Measurements from ENCODE around the gene DALRD3. TPM values are rescaled to one million over a fixed set of nuclear protein-coding genes. Genes with fewer than 3 reads are reported as not detected.
A peak's percentile ranks its signal among the peaks of the same experiment; 100 is the strongest.

DALRD3 gene
- total RNA-seq, 1 experiment from 2014 or later, result 42.9 TPM

DNA sequence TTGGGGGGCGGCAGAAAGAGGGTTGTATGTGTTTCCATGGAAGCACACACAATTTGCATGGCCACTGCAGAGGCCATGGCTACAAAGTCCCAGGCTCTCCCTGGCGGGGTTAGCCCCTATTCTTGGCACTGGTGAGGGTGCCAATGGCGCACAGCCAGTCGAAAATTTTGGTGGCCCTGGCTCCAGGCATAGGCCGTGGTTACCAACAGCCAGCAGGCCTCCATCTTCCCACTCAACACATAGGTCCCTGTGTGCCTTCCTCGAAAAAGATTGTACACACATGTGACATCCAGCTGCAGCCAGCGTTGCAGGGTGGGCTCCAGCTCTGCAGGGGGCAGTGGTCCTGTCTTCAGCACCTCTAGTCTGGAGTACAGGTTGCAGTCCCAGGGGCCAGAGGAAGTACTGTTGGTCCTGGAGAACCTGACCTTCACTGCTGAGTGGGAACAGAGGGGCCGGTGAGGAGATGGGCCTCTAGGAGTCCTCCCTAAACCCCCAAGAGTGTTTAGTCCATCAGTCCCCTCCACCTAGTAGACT lies 21.2 kb downstream of the DALRD3 start:
- no peaks in the 10 kb centered on the region; a peak in 1 of 4 replicates for H3K4me1 ChIP-seq (ENCODE audit: control insufficient read depth in 1 of 2, insufficient read depth in 2 of 2, low read length in 2 of 2)
- no peaks in the 10 kb centered on the region for H4K20me1 ChIP-seq (ENCODE audit: insufficient read depth)
- intact Hi-C loops (cut with micrococcal nuclease), result no loop called here
- RAD21 ChIA-PET (ENCODE audit: low non-redundant PET in 1 of 2, low total read pairs in 2 of 2, uncharacterized antibody in 2 of 2, unreplicated experiment in 2 of 2), result no interaction called here
- H3K4me3 ChIP-seq (replicated peaks in 1 of 2; ENCODE audit: low read depth in 1 of 2, low read length in 2 of 2), result no peak overlapping the region
- peak; percentile 20; the same call in 1 of the 2 replicates for ATAC-seq
- H3K9me3 ChIP-seq (ENCODE audit: control insufficient read depth in 1 of 2, insufficient read depth in 1 of 2, low read depth in 1 of 2, low read length in 2 of 2), result no peaks in the 10 kb centered on the region
- H3K79me2 ChIP-seq (ENCODE audit: insufficient read depth, low read length), result peaks cover 23% of the 10 kb centered on the region
- BruUV-seq (replicated peaks), result no TSS peak
- no peak overlapping the region for H3K9ac ChIP-seq (ENCODE audit: low read length)
- H3K9me2 ChIP-seq (ENCODE audit: insufficient read depth), result no peaks in the 10 kb centered on the region
- POLR2A ChIA-PET, result no interaction called here
- no peaks in the 10 kb centered on the region for H3K27me3 ChIP-seq (ENCODE audit: insufficient read depth, low read length)
- no peak overlapping the region for H3K4me2 ChIP-seq (ENCODE audit: low read length)
- H3K36me3 ChIP-seq (ENCODE audit: control insufficient read depth in 1 of 2, insufficient read depth in 2 of 2, low read length in 2 of 2), result peaks cover 3 to 6% of the 10 kb centered on the region in 2 experiments; a peak in 2 of 4 replicates
- H3K27ac ChIP-seq (ENCODE audit: low read depth, low read length), result no peak overlapping the region
- no peak for TF ChIP-seq SIN3A (IDR thresholded peaks at IDR 0.05; ENCODE audit: low read depth)
- no peak for TF ChIP-seq ELF1 (IDR thresholded peaks at IDR 0.05; ENCODE audit: borderline replicate concordance, low read depth)
- TF ChIP-seq SP1 (IDR thresholded peaks at IDR 0.05; ENCODE audit: low read depth), result no peak
- no peak for TF ChIP-seq JUND (IDR thresholded peaks at IDR 0.05)
- no peak for TF ChIP-seq POLR2A (IDR thresholded peaks at IDR 0.05; ENCODE audit: borderline replicate concordance, extremely low read depth, insufficient read depth, insufficient read length)
- TF ChIP-seq, protein P1, sequence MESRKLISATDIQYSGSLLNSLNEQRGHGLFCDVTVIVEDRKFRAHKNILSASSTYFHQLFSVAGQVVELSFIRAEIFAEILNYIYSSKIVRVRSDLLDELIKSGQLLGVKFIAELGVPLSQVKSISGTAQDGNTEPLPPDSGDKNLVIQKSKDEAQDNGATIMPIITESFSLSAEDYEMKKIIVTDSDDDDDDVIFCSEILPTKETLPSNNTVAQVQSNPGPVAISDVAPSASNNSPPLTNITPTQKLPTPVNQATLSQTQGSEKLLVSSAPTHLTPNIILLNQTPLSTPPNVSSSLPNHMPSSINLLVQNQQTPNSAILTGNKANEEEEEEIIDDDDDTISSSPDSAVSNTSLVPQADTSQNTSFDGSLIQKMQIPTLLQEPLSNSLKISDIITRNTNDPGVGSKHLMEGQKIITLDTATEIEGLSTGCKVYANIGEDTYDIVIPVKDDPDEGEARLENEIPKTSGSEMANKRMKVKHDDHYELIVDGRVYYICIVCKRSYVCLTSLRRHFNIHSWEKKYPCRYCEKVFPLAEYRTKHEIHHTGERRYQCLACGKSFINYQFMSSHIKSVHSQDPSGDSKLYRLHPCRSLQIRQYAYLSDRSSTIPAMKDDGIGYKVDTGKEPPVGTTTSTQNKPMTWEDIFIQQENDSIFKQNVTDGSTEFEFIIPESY (IDR thresholded peaks at IDR 0.05; ENCODE audit: extremely low read depth, insufficient replicate concordance, low read length), result no peak
- TF ChIP-seq, protein P2, sequence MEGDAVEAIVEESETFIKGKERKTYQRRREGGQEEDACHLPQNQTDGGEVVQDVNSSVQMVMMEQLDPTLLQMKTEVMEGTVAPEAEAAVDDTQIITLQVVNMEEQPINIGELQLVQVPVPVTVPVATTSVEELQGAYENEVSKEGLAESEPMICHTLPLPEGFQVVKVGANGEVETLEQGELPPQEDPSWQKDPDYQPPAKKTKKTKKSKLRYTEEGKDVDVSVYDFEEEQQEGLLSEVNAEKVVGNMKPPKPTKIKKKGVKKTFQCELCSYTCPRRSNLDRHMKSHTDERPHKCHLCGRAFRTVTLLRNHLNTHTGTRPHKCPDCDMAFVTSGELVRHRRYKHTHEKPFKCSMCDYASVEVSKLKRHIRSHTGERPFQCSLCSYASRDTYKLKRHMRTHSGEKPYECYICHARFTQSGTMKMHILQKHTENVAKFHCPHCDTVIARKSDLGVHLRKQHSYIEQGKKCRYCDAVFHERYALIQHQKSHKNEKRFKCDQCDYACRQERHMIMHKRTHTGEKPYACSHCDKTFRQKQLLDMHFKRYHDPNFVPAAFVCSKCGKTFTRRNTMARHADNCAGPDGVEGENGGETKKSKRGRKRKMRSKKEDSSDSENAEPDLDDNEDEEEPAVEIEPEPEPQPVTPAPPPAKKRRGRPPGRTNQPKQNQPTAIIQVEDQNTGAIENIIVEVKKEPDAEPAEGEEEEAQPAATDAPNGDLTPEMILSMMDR (IDR thresholded peaks at IDR 0.05 in 2 of 3, conservative IDR thresholded peaks at IDR 0.05 in 1 of 3; ENCODE audit: borderline replicate concordance in 1 of 3, insufficient read depth in 1 of 3, low read depth in 2 of 3, low read length in 2 of 3), result no peak
- no peak for TF ChIP-seq EGR1 (IDR thresholded peaks at IDR 0.05; ENCODE audit: low read depth)
- TF ChIP-seq, protein P3, sequence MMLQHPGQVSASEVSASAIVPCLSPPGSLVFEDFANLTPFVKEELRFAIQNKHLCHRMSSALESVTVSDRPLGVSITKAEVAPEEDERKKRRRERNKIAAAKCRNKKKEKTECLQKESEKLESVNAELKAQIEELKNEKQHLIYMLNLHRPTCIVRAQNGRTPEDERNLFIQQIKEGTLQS (IDR thresholded peaks at IDR 0.05), result no peak
- CTCF ChIA-PET, result interaction anchor here (1.4 kb wide), 1 partner anchor 9 kb away, joined by 5 read pairs; no protein-coding TSS in a partner anchor
- H2AFZ ChIP-seq (ENCODE audit: low read depth, low read length, poor library complexity, severe bottlenecking), result no peak overlapping the region
- no peak for DNase-seq (ENCODE audit: low read depth, low spot score)

Data from HCT116 (cell line).